ENCODE data around the gene MAPK8IP3.

DNA sequence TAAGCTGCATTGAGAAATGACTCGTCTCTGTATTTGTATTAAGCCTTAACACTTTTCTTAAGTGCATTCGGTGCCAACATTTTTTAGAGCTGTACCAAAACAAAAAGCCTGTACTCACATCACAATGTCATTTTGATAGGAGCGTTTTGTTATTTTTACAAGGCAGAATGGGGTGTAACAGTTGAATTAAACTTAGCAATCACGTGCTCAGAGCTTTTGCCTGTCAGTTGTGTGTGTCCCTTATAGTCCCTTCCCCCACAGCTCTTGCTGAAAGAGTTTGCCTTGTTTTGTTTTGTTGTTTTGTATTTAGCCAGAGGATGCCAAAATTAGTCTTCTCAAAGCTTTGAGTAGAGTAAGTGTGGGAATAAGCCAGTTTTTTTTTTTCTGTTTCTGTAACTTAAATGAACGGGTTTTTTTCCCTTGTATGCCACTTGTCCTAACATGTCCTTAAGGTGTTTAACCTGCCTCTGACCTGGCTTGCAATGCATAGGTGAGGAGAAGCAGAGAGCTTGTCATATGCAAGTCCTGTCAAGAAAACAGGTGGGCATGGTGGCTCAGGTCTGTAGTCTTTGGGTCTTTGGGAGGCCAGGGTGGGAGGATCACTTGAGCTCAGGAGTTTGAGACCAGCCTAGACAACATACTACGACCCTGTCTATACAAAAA, 4.6 kb upstream of the MAPK8IP3 start:
- no peak for TF ChIP-seq EZH2 (IDR thresholded peaks at IDR 0.05; ENCODE audit: low read length)
- TF ChIP-seq, protein P1, sequence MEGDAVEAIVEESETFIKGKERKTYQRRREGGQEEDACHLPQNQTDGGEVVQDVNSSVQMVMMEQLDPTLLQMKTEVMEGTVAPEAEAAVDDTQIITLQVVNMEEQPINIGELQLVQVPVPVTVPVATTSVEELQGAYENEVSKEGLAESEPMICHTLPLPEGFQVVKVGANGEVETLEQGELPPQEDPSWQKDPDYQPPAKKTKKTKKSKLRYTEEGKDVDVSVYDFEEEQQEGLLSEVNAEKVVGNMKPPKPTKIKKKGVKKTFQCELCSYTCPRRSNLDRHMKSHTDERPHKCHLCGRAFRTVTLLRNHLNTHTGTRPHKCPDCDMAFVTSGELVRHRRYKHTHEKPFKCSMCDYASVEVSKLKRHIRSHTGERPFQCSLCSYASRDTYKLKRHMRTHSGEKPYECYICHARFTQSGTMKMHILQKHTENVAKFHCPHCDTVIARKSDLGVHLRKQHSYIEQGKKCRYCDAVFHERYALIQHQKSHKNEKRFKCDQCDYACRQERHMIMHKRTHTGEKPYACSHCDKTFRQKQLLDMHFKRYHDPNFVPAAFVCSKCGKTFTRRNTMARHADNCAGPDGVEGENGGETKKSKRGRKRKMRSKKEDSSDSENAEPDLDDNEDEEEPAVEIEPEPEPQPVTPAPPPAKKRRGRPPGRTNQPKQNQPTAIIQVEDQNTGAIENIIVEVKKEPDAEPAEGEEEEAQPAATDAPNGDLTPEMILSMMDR (optimal IDR thresholded peaks at IDR 0.05 in 1 of 3, IDR thresholded peaks at IDR 0.05 in 1 of 3, conservative IDR thresholded peaks at IDR 0.05 in 1 of 3; ENCODE audit: extremely low read depth in 1 of 3, insufficient read depth in 2 of 3, low read length in 3 of 3): no peak

Measured in keratinocyte (primary cell).